ENCODE measurements around the gene XIRP1.

XIRP1 gene

GRCh38 chr3:39146611-39147591 lies 45.5 kb downstream of the XIRP1 start:
- Histone ChIP-seq H3K4me1 (ENCODE audit: control insufficient read depth in 1 of 2, insufficient read depth in 2 of 2, low read length in 2 of 2) (peaks cover 61 to 68% of the 10 kb centered on the region in 2 donors), H3K27me3 (ENCODE audit: low read depth, low read length) (no peaks in the 10 kb centered on the region), H3K4me3 (ENCODE audit: low read depth in 1 of 2, low read length in 2 of 2) (peak overlapping the region; percentile 63 to 88), H3K27ac (ENCODE audit: low read length) (peak overlapping the region; percentile 95), H3K36me3 (ENCODE audit: control insufficient read depth in 1 of 2, insufficient read depth in 2 of 2, low read length in 2 of 2) (peaks cover 52 to 53% of the 10 kb centered on the region in 2 donors), H3K9me3 (ENCODE audit: control insufficient read depth in 1 of 2, low read length in 2 of 2) (no peaks in the 10 kb centered on the region)

DNA sequence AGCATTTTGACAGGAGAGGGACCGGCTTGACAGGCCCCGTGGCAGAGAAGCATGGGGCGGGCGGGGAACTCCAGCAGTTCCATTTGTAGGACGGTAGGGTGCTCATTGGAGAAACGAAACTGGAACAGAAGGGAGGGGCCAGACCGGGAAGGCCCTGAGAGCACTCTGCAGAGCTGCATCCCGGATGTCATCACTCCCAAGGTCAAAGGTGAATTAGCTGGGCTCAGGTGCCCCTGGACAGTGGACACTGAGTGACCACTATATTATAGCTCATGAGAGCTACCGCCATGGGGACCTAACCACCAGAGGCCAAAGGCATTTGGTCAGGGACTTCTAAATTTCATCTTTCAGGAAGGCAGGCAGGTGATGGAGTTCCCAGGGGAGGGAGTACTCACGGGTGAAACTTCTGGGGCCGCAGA lies 46.3 kb downstream of the XIRP1 start:
- H3K9me3 ChIP-seq (ENCODE audit: control insufficient read depth in 1 of 2, low read length in 2 of 2): no peaks in the 10 kb centered on the region
- peaks cover 69 to 76% of the 10 kb centered on the region in 2 donors for H3K4me1 ChIP-seq (ENCODE audit: control insufficient read depth in 1 of 2, insufficient read depth in 2 of 2, low read length in 2 of 2)
- peak overlapping the region; percentile 95 for H3K27ac ChIP-seq (ENCODE audit: low read length)
- peaks cover 51 to 61% of the 10 kb centered on the region in 2 donors for H3K36me3 ChIP-seq (ENCODE audit: control insufficient read depth in 1 of 2, insufficient read depth in 2 of 2, low read length in 2 of 2)
- H3K4me3 ChIP-seq (ENCODE audit: low read depth in 1 of 2, low read length in 2 of 2): no peak overlapping the region
- H3K27me3 ChIP-seq (ENCODE audit: low read depth, low read length): no peaks in the 10 kb centered on the region

DNA sequence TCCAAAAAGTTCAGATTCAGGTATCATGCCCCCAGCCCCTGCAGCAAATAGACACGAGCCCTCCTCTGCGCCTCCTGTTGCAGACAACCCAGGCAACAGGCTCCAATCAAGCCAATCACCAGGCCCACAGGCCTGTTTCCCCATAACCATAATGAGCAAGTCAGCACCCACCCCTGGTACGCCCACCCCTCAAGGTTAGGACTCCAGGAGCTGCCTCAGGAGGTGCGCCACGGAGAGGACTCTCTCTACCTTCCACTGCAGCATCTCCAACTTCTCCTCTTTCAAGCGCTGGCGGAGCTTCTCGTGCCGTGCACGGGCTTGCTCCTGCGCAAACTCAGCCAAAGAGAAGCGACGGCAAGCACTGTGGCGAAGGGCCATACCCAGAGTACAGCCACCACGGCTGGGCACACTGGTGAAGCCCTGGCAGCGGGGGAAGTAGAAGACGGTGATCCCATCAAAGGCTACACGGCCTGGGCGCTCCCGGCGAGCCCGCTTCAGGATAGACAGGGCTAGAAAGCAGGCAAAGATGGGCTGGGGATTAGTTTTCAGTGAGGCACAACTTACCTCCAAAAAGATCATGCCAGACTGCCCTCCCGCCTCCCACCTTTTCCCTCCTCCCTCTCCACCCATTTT lies 47.5 kb downstream of the XIRP1 start:
- no peak overlapping the region for H3K27ac ChIP-seq (ENCODE audit: low read length)
- H3K4me1 ChIP-seq (ENCODE audit: control insufficient read depth in 1 of 2, insufficient read depth in 2 of 2, low read length in 2 of 2): peaks cover 63 to 71% of the 10 kb centered on the region in 2 donors
- no peak overlapping the region for H3K4me3 ChIP-seq (ENCODE audit: low read depth in 1 of 2, low read length in 2 of 2)
- peaks cover 52 to 64% of the 10 kb centered on the region in 2 donors for H3K36me3 ChIP-seq (ENCODE audit: control insufficient read depth in 1 of 2, insufficient read depth in 2 of 2, low read length in 2 of 2)
- H3K27me3 ChIP-seq (ENCODE audit: low read depth, low read length): no peaks in the 10 kb centered on the region
- no peaks in the 10 kb centered on the region for H3K9me3 ChIP-seq (ENCODE audit: control insufficient read depth in 1 of 2, low read length in 2 of 2)

- Histone ChIP-seq H3K4me3 (ENCODE audit: low read depth in 1 of 2, low read length in 2 of 2) (no peak overlapping the region), H3K9me3 (ENCODE audit: control insufficient read depth in 1 of 2, low read length in 2 of 2) (no peaks in the 10 kb centered on the region), H3K27me3 (ENCODE audit: low read depth, low read length) (no peaks in the 10 kb centered on the region), H3K27ac (ENCODE audit: low read length) (no peak overlapping the region), H3K36me3 (ENCODE audit: control insufficient read depth in 1 of 2, insufficient read depth in 2 of 2, low read length in 2 of 2) (peaks cover 52 to 64% of the 10 kb centered on the region in 2 donors), H3K4me1 (ENCODE audit: control insufficient read depth in 1 of 2, insufficient read depth in 2 of 2, low read length in 2 of 2) (peaks cover 58 to 70% of the 10 kb centered on the region in 2 donors)
Observed at GRCh38 chr3:39144095-39144747, 48.2 kb downstream of the XIRP1 start.

DNA sequence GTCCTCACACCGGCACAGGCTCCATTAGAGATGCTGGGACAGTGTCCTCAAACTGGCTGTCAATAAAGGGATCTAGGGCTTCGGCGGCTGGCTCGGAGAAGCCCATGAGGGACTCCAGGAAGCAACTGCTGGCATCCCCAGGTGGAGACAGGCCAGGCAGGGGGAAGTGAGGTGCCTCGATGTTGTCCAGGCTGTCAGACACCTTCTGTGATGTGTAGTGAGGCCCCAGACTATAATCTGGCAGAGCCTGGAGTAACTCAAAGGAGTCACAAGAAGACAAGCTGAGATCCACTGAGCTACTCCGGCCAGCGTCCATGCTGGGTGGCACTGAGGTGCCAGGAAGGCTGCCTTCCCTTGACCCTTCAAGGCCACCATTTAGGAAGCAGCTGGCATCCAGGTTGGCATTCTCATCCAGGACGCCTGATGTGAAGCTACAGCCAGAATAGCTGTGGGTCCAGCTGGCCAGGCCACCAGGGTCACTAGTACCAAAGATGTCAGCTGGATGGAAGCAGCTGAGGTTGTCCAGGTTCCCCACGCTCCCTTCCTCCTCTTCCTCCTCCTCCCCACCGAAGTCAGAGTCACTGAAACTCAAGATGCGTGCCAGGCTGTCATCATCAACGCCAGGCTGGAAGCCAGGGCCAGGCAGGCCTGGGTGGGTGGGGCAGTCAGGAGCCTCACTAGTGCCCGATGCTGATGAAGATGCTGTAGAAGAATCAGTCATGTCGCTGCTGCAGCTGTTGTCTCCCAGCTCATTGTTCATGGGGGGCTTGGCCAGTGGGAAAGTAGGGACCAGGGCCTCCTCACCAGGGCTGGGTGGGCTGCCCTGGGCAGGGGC lies 49.1 kb downstream of the XIRP1 start:
- Histone ChIP-seq H3K9me3 (ENCODE audit: control insufficient read depth in 1 of 2, low read length in 2 of 2) (no peaks in the 10 kb centered on the region), H3K36me3 (ENCODE audit: control insufficient read depth in 1 of 2, insufficient read depth in 2 of 2, low read length in 2 of 2) (peaks cover 52 to 64% of the 10 kb centered on the region in 2 donors), H3K27me3 (ENCODE audit: low read depth, low read length) (no peaks in the 10 kb centered on the region), H3K4me3 (ENCODE audit: low read depth in 1 of 2, low read length in 2 of 2) (no peak overlapping the region), H3K27ac (ENCODE audit: low read length) (no peak overlapping the region), H3K4me1 (ENCODE audit: control insufficient read depth in 1 of 2, insufficient read depth in 2 of 2, low read length in 2 of 2) (peaks cover 48 to 65% of the 10 kb centered on the region in 2 donors)

- Histone ChIP-seq H3K27me3 (ENCODE audit: low read depth, low read length) (no peaks in the 10 kb centered on the region), H3K4me1 (ENCODE audit: control insufficient read depth in 1 of 2, insufficient read depth in 2 of 2, low read length in 2 of 2) (peaks cover 37 to 53% of the 10 kb centered on the region in 2 donors), H3K4me3 (ENCODE audit: low read depth in 1 of 2, low read length in 2 of 2) (no peak overlapping the region), H3K9me3 (ENCODE audit: control insufficient read depth in 1 of 2, low read length in 2 of 2) (no peaks in the 10 kb centered on the region), H3K27ac (ENCODE audit: low read length) (peak overlapping the region; percentile 47), H3K36me3 (ENCODE audit: control insufficient read depth in 1 of 2, insufficient read depth in 2 of 2, low read length in 2 of 2) (peaks cover 61 to 68% of the 10 kb centered on the region in 2 donors)
Observed at GRCh38 chr3:39142067-39142466, 50.3 kb downstream of the XIRP1 start.

DNA sequence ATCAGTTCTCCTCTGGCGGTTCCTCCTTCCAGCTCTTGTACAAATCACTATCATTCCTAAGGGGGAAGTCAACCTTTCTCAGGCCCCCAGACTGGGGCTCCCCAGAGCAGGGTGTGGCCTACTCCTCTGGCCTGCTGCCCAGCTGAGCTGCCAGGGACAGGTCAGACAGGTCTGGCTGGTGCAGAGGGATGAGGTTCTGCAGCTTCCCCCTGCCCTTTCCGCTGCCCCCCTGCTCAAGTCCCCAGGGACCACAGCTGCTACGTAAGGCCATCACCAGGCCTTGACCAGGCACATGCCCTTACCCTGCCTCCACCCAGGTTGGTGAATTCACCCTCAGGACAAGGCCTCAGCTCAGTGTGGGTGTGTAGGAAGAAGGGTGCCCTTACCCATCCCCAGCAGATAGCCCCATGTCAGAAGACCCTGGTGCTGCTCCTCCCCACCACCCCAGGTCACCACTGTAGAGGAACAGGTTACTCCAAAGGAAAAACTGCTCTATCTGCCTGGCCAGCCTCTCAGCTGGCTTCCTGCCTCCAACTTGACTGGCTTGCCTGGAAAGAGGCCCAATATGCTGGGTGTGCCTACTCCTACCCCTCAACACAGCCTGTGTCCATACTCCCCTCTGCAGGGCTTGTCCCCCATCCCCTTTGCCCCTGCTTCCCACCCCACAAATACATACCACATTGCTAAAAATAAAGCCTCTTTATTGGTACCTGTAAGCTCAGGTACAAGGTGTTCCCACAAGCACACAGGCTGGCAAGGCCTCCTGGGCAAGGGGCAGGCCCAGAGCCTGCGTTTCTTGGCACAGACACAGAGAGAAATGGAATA lies 51.0 kb downstream of the XIRP1 start:
- Histone ChIP-seq H3K4me3 (ENCODE audit: low read depth in 1 of 2, low read length in 2 of 2) (no peak overlapping the region), H3K36me3 (ENCODE audit: control insufficient read depth in 1 of 2, insufficient read depth in 2 of 2, low read length in 2 of 2) (peaks cover 63 to 65% of the 10 kb centered on the region in 2 donors), H3K27me3 (ENCODE audit: low read depth, low read length) (no peaks in the 10 kb centered on the region), H3K27ac (ENCODE audit: low read length) (peak overlapping the region; percentile 47), H3K4me1 (ENCODE audit: control insufficient read depth in 1 of 2, insufficient read depth in 2 of 2, low read length in 2 of 2) (peaks cover 32 to 46% of the 10 kb centered on the region in 2 donors), H3K9me3 (ENCODE audit: control insufficient read depth in 1 of 2, low read length in 2 of 2) (no peaks in the 10 kb centered on the region)

DNA sequence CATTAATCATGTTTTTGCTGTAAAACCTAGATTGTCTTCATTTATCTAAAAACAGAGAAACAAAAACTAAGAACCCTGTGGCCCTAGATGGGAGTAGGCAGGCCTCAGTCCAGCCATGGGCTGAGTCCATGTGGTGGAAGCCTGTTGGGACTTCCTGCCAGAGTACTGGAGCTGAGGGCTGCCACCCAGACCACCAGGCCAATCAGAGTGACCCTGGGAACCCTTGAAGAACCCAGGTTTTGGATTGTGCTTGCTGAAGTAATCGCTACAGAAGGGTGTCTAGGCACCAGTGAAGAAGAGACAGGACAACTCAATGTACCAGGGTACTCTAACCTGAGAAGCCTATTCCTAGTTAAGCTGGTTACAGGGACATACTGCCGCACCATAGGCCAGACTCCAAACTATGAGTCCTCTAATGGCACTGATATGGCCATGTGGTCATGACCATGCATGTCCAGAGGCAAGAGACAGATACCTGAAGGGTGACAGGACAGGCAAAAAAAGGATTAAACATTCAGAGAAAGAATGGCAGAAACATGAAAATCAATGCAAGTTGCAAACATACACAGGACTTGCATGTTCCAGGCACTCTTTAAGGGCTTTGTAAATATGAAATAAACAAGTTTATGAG lies 51.9 kb downstream of the XIRP1 start:
- peaks cover 55 to 56% of the 10 kb centered on the region in 2 donors for H3K36me3 ChIP-seq (ENCODE audit: control insufficient read depth in 1 of 2, insufficient read depth in 2 of 2, low read length in 2 of 2)
- no peak overlapping the region for H3K4me3 ChIP-seq (ENCODE audit: low read depth in 1 of 2, low read length in 2 of 2)
- H3K27ac ChIP-seq (ENCODE audit: low read length): no peak overlapping the region
- no peaks in the 10 kb centered on the region for H3K27me3 ChIP-seq (ENCODE audit: low read depth, low read length)
- H3K4me1 ChIP-seq (ENCODE audit: control insufficient read depth in 1 of 2, insufficient read depth in 2 of 2, low read length in 2 of 2): peaks cover 24 to 37% of the 10 kb centered on the region in 2 donors
- H3K9me3 ChIP-seq (ENCODE audit: control insufficient read depth in 1 of 2, low read length in 2 of 2): no peaks in the 10 kb centered on the region

DNA sequence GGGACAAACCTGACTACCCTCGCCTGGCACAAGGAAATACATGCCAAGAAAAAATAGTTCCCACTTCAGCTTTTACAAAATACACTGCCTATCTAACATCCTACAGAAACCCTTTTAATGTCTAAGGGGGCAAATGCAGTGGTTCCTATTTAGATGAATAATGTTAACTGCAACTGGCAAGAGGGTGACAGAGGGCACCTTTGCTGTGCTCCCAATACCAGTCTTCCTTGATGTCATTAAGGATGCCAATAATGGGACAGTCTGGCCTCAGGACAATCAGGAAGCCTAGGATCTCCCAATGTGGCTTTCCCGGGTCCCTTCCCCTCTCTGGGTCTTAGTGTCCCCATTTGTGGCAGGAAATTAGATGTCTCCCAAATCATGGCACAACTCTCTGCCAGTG lies 53.0 kb downstream of the XIRP1 start:
- Histone ChIP-seq H3K4me1 (ENCODE audit: control insufficient read depth in 1 of 2, insufficient read depth in 2 of 2, low read length in 2 of 2) (peaks cover 24 to 33% of the 10 kb centered on the region in 2 donors), H3K27ac (ENCODE audit: low read length) (no peak overlapping the region), H3K36me3 (ENCODE audit: control insufficient read depth in 1 of 2, insufficient read depth in 2 of 2, low read length in 2 of 2) (peaks cover 45 to 46% of the 10 kb centered on the region in 2 donors), H3K9me3 (ENCODE audit: control insufficient read depth in 1 of 2, low read length in 2 of 2) (no peaks in the 10 kb centered on the region), H3K4me3 (ENCODE audit: low read depth in 1 of 2, low read length in 2 of 2) (no peak overlapping the region), H3K27me3 (ENCODE audit: low read depth, low read length) (no peaks in the 10 kb centered on the region)

All from muscle layer of duodenum (tissue), 2 donors.